ENCODE data around the gene SLX1B. TPM values are rescaled to one million over a fixed set of nuclear protein-coding genes. Genes with fewer than 3 reads are reported as not detected.
"Not testable (repeated sequence)": the region's sequence is repeated elsewhere in the genome, so short reads cannot be mapped to it uniquely, and the experiment has no call there.

Gene SLX1B
- polyA plus RNA-seq, 3 donors = 9.9 to 13.5 (median 12.6) TPM

- DNase-seq (ENCODE audit: extremely low read depth in 1 of 11, low read depth in 9 of 11, low spot score in 4 of 11) = not testable (repeated sequence)
Measured at GRCh38 chr16:29506308-29506707, 52.0 kb downstream of the SLX1B start, which contains the start of gene NPIPB12. NPIPB12 (minus strand) TSS chr16:29506408.

Other genes starting within 250 kb of the SLX1B start
- 1 to 10 TPM in 2 of 3 donors, under 1 TPM in 1; 0.78 to 3.3 (median 1.5) TPM for gene NPIPB11, start 47.8 kb upstream of the SLX1B start, polyA plus RNA-seq (ENCODE audit: insufficient read length in 3 of 3)
- gene BOLA2, start 182 bp upstream of the SLX1B start, polyA plus RNA-seq (ENCODE audit: insufficient read length in 3 of 3) = 1 to 10 TPM; 5.0 to 5.3 (median 5.0) TPM
- 10 to 100 TPM; 14.5 to 26.1 (median 20.8) TPM for gene SULT1A4, start 5.4 kb downstream of the SLX1B start, polyA plus RNA-seq (ENCODE audit: insufficient read length in 3 of 3)
- gene NPIPB12, start 51.9 kb downstream of the SLX1B start, polyA plus RNA-seq (ENCODE audit: insufficient read length in 3 of 3) = 10 to 100 TPM; 29.8 to 79.0 (median 45.9) TPM
- gene SPN, start 208.7 kb downstream of the SLX1B start, polyA plus RNA-seq (ENCODE audit: insufficient read length in 3 of 3) = 1 to 10 TPM; 1.9 to 2.8 (median 2.5) TPM
- 100 to 1,000 TPM; 134 to 182 (median 169) TPM for gene QPRT, start 224.6 kb downstream of the SLX1B start, polyA plus RNA-seq (ENCODE audit: insufficient read length in 3 of 3)

Measured in renal cortex interstitium (tissue), 11 donors.